MCF 10A (cell line): Measurements from ENCODE around the gene PRPF6. TPM values are rescaled to one million over a fixed set of nuclear protein-coding genes. Genes with fewer than 3 reads are reported as not detected.
A peak's percentile ranks its signal among the peaks of the same experiment; 100 is the strongest.

Experiments used
- BruUV-seq: library from RNA; stranded (reverse); fragments of 400-500 nt; replicated peaks from 2 replicates; lab custom pipeline; 2021; lab: Mats Ljungman, UMichigan
- CTCF ChIA-PET: fragments of 300-600 bp; sonication (Branson Sonifier 250); formaldehyde crosslinking; extraction: SDS; loops from one replicate; lab custom pipeline; 2021; ENCODE audit warnings: antibody characterized with exemption, inconsistent platforms; lab: Yijun Ruan, JAX
- POLR2A ChIA-PET: fragments of 300-600, 350-650 bp; sonication (Branson Sonifier 250); formaldehyde crosslinking; extraction: SDS; loops from one replicate; lab custom pipeline; 2020; ENCODE audit warnings: antibody characterized with exemption, inconsistent platforms; lab: Yijun Ruan, JAX
- DNase-seq: peaks from one replicate; pipeline ENCODE4 v3.0.0-alpha.2; 2018; ENCODE audit not compliant: unreplicated experiment
- H3K27ac Mint-ChIP-seq: one replicate; pipeline ENCODE4 v1.8.0; 2022; ENCODE audit warnings: mild to moderate bottlenecking, low read depth, mixed read lengths; ENCODE audit not compliant: unreplicated experiment
- H3K27me3 Mint-ChIP-seq: one replicate; pipeline ENCODE4 v1.8.0; 2022; ENCODE audit warnings: mixed read lengths; ENCODE audit not compliant: insufficient read depth, unreplicated experiment
- H3K36me3 Mint-ChIP-seq: one replicate; pipeline ENCODE4 v1.8.0; 2022; ENCODE audit warnings: mild to moderate bottlenecking, moderate library complexity, mixed read lengths; ENCODE audit not compliant: insufficient read depth, unreplicated experiment
- H3K4me1 Mint-ChIP-seq: one replicate; pipeline ENCODE4 v1.8.0; 2022; ENCODE audit warnings: mixed read lengths; ENCODE audit not compliant: insufficient read depth, unreplicated experiment
- H3K4me3 Mint-ChIP-seq: one replicate; pipeline ENCODE4 v1.8.0; 2022; ENCODE audit warnings: mild to moderate bottlenecking, moderate library complexity, mixed read lengths; ENCODE audit not compliant: unreplicated experiment
- H3K9me3 Mint-ChIP-seq: one replicate; pipeline ENCODE4 v1.8.0; 2022; ENCODE audit warnings: mixed read lengths; ENCODE audit not compliant: unreplicated experiment
- CTCF ChIP-seq: fragments of 200-600 bp; IDR thresholded peaks from one replicate; pipeline ENCODE4 v1.8.0; 2022; ENCODE audit warnings: antibody characterized with exemption, mild to moderate bottlenecking; ENCODE audit not compliant: unreplicated experiment
- intact Hi-C: fragments of 100-400 bp; cut with micrococcal nuclease; formaldehyde crosslinking; loops from 2 replicates; pipeline ENCODE4 v1.14.1; 2022
- total RNA-seq: library from RNA; stranded (reverse); gene quantifications from 2 replicates; pipeline ENCODE4 v1.2.3, GENCODE V29; 2022

The PRPF6 gene
- total RNA-seq, 1 experiment from 2014 or later = 70.9 TPM

- CTCF ChIA-PET = interaction anchor here (0.5 to 2.9 kb wide), 8 partner anchors 8 to 476 kb away, joined by 3 to 24 read pairs (median 5); partner anchors contain the start of genes PRPF6, PTK6 and UCKL1
Measured at GRCh38 chr20:63972312-63973159, 8.4 kb upstream of the PRPF6 start.

GRCh38 chr20:63973160-63973479 is 7.8 kb upstream of the PRPF6 start:
- POLR2A ChIA-PET = interaction anchor here (1.0 to 1.4 kb wide), 7 partner anchors 10 to 435 kb away, joined by 3 to 6 read pairs (median 5); partner anchors contain the start of genes TPD52L2 and UCKL1
- no peaks in the 10 kb centered on the region for H3K9me3 Mint-ChIP-seq

More at GRCh38 chr20:63972312-63973159, 8.4 kb upstream of the PRPF6 start:
- Mint-ChIP-seq H3K27ac (peak overlapping the region; percentile 18), H3K4me3 (no peak overlapping the region), H3K27me3 (no peaks in the 10 kb centered on the region), H3K9me3 (no peaks in the 10 kb centered on the region), H3K36me3 (no peaks in the 10 kb centered on the region), H3K4me1 (peaks cover 32% of the 10 kb centered on the region)
- no peak for TF ChIP-seq CTCF
- DNase-seq = no peak
- POLR2A ChIA-PET = no interaction called here
- intact Hi-C loops = loop anchor here (5.0 kb wide), 2 partner anchors 185 to 265 kb away; partner anchors contain the start of genes ARFRP1 and ZGPAT
- BruUV-seq = no TSS peak

GRCh38 chr20:63973636-63974401 is 7.1 kb upstream of the PRPF6 start:
- Mint-ChIP-seq H3K36me3 (no peaks in the 10 kb centered on the region), H3K27ac (no peak overlapping the region), H3K4me1 (peaks cover 31% of the 10 kb centered on the region), H3K27me3 (no peaks in the 10 kb centered on the region), H3K4me3 (peak overlapping the region; percentile 61), H3K9me3 (no peaks in the 10 kb centered on the region)
- DNase-seq = peak; percentile 76
- TF ChIP-seq CTCF = peak; percentile 98
- POLR2A ChIA-PET = interaction anchor here (0.8 to 1.4 kb wide), 11 partner anchors 10 to 439 kb away, joined by 3 to 6 read pairs (median 4); partner anchors contain the start of genes GMEB2, TPD52L2 and UCKL1
- BruUV-seq = no TSS peak
- CTCF ChIA-PET = interaction anchor here (0.6 to 2.9 kb wide), 31 partner anchors 10 to 1330 kb away, joined by 3 to 24 read pairs (median 3); partner anchors contain the start of genes ARFRP1, PTK6, UCKL1 and ZGPAT
- intact Hi-C loops = loop anchor here (1.0 to 5.0 kb wide), 3 partner anchors 187 to 436 kb away; partner anchors contain the start of genes ARFRP1 and ZGPAT

More at GRCh38 chr20:63973160-63973479, 7.8 kb upstream of the PRPF6 start:
- Mint-ChIP-seq H3K27me3 (no peaks in the 10 kb centered on the region), H3K27ac (peak overlapping the region; percentile 18), H3K4me3 (peak overlapping the region; percentile 61), H3K4me1 (peaks cover 35% of the 10 kb centered on the region), H3K36me3 (no peaks in the 10 kb centered on the region)
- intact Hi-C loops = loop anchor here (5.0 kb wide), 2 partner anchors 186 to 266 kb away; partner anchors contain the start of genes ARFRP1 and ZGPAT
- CTCF ChIA-PET = interaction anchor here (0.7 to 2.9 kb wide), 17 partner anchors 9 to 1329 kb away, joined by 3 to 24 read pairs (median 4); partner anchors contain the start of genes ARFRP1, PTK6, UCKL1 and ZGPAT
- BruUV-seq = no TSS peak
- no peak for DNase-seq
- TF ChIP-seq CTCF = no peak
